ENCODE measurements around the gene HDAC7. TPM values are rescaled to one million over a fixed set of nuclear protein-coding genes. Genes with fewer than 3 reads are reported as not detected.

The HDAC7 gene
- total and polyA plus RNA-seq, 2 experiments from 2014 or later: 41.3 to 60.1 TPM

DNA sequence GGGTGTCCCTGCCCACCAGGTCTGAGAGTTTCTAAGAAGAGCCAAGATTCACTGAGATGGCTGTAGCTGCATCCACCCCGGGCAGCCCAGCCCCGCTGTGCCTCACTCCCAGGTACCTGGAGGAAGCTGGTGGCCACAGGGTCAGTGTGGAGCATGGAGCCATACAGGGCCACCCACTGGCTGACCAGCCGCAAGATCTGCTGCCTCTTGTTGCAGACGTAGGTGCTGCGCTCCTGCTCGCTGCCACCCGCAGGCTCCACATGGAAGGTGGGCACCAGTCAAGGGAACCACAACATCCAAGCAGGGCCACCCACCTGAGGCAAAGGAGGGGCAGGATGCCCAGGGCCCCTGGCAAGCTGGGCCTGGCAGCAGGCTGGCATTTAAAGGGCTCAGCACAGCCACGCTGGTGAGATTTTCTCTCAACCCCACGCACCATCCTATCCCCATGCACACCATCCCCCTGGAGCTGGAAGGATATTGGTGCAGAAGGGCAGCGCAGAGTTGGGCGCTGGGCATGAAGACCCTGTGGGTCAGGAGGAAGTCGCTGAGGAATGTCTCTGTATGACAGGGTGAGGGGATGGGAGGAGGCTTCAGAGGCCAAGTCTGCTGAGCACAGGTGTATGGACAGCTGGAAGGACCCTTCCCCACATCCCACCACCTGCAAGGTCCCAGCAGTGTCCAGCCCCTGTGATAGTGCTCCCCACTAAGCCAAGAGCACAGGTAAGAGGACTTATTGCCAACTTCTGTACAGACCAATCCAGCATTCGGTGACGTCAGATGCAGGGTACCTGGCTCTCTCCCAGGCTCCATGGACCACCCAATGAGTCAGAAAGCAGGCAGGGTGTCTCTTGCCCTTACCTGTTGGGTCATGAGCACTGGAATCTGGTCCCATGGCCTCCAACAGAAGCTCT is 71.9 kb downstream of the HDAC7 start:
- Histone ChIP-seq H3F3A (replicated peaks; ENCODE audit: low read depth) (no peaks in the 10 kb centered on the region), H3K79me2 (replicated peaks; ENCODE audit: insufficient read depth) (no peaks in the 10 kb centered on the region), H3K36me3 (ENCODE audit: insufficient read depth) (no peaks in the 10 kb centered on the region), H4K20me1 (replicated peaks; ENCODE audit: insufficient read depth) (no peaks in the 10 kb centered on the region), H3K4me1 (ENCODE audit: insufficient read depth) (peaks cover 5% of the 10 kb centered on the region; the same call in 1 of the 2 replicates), H3K27me3 (ENCODE audit: insufficient read depth) (no peaks in the 10 kb centered on the region), H2AFZ (no peak overlapping the region), H3K27ac (ENCODE audit: low read depth) (no peak overlapping the region), H3K9me2 (ENCODE audit: insufficient read depth) (no peaks in the 10 kb centered on the region), H3K4me3 (no peak overlapping the region), H3K4me2 (no peak overlapping the region)
- Mint-ChIP-seq H3K27ac (no peak overlapping the region), H3K9me3 (no peaks in the 10 kb centered on the region; the same call in 2 of the 3 replicates), H3K27me3 (ENCODE audit: insufficient read depth, low read depth, poor library complexity) (peaks cover 29% of the 10 kb centered on the region), H3K4me1 (peaks cover 47% of the 10 kb centered on the region), H3K36me3 (ENCODE audit: low read depth) (peaks cover 4% of the 10 kb centered on the region; the same call in 1 of the 3 replicates), H3K4me3 (no peak overlapping the region)
- no peak for ATAC-seq
- DNase-seq (ENCODE audit: low spot score): no peak
- TF ChIP-seq POLR2AphosphoS5 (IDR thresholded peaks at IDR 0.05; ENCODE audit: low read depth): no peak
- TF ChIP-seq, protein P1, sequence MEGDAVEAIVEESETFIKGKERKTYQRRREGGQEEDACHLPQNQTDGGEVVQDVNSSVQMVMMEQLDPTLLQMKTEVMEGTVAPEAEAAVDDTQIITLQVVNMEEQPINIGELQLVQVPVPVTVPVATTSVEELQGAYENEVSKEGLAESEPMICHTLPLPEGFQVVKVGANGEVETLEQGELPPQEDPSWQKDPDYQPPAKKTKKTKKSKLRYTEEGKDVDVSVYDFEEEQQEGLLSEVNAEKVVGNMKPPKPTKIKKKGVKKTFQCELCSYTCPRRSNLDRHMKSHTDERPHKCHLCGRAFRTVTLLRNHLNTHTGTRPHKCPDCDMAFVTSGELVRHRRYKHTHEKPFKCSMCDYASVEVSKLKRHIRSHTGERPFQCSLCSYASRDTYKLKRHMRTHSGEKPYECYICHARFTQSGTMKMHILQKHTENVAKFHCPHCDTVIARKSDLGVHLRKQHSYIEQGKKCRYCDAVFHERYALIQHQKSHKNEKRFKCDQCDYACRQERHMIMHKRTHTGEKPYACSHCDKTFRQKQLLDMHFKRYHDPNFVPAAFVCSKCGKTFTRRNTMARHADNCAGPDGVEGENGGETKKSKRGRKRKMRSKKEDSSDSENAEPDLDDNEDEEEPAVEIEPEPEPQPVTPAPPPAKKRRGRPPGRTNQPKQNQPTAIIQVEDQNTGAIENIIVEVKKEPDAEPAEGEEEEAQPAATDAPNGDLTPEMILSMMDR (conservative IDR thresholded peaks at IDR 0.05; ENCODE audit: low read depth in 2 of 2): no peak
- no peak for TF ChIP-seq EZH2phosphoT487 (IDR thresholded peaks at IDR 0.05; ENCODE audit: unreplicated experiment)
- no peak for TF ChIP-seq STAT1 (IDR thresholded peaks at IDR 0.05; ENCODE audit: unreplicated experiment)
- no peak for TF ChIP-seq ZNF114 (CRISPR knock-in tag; IDR thresholded peaks at IDR 0.05)
- TF ChIP-seq, protein P2, sequence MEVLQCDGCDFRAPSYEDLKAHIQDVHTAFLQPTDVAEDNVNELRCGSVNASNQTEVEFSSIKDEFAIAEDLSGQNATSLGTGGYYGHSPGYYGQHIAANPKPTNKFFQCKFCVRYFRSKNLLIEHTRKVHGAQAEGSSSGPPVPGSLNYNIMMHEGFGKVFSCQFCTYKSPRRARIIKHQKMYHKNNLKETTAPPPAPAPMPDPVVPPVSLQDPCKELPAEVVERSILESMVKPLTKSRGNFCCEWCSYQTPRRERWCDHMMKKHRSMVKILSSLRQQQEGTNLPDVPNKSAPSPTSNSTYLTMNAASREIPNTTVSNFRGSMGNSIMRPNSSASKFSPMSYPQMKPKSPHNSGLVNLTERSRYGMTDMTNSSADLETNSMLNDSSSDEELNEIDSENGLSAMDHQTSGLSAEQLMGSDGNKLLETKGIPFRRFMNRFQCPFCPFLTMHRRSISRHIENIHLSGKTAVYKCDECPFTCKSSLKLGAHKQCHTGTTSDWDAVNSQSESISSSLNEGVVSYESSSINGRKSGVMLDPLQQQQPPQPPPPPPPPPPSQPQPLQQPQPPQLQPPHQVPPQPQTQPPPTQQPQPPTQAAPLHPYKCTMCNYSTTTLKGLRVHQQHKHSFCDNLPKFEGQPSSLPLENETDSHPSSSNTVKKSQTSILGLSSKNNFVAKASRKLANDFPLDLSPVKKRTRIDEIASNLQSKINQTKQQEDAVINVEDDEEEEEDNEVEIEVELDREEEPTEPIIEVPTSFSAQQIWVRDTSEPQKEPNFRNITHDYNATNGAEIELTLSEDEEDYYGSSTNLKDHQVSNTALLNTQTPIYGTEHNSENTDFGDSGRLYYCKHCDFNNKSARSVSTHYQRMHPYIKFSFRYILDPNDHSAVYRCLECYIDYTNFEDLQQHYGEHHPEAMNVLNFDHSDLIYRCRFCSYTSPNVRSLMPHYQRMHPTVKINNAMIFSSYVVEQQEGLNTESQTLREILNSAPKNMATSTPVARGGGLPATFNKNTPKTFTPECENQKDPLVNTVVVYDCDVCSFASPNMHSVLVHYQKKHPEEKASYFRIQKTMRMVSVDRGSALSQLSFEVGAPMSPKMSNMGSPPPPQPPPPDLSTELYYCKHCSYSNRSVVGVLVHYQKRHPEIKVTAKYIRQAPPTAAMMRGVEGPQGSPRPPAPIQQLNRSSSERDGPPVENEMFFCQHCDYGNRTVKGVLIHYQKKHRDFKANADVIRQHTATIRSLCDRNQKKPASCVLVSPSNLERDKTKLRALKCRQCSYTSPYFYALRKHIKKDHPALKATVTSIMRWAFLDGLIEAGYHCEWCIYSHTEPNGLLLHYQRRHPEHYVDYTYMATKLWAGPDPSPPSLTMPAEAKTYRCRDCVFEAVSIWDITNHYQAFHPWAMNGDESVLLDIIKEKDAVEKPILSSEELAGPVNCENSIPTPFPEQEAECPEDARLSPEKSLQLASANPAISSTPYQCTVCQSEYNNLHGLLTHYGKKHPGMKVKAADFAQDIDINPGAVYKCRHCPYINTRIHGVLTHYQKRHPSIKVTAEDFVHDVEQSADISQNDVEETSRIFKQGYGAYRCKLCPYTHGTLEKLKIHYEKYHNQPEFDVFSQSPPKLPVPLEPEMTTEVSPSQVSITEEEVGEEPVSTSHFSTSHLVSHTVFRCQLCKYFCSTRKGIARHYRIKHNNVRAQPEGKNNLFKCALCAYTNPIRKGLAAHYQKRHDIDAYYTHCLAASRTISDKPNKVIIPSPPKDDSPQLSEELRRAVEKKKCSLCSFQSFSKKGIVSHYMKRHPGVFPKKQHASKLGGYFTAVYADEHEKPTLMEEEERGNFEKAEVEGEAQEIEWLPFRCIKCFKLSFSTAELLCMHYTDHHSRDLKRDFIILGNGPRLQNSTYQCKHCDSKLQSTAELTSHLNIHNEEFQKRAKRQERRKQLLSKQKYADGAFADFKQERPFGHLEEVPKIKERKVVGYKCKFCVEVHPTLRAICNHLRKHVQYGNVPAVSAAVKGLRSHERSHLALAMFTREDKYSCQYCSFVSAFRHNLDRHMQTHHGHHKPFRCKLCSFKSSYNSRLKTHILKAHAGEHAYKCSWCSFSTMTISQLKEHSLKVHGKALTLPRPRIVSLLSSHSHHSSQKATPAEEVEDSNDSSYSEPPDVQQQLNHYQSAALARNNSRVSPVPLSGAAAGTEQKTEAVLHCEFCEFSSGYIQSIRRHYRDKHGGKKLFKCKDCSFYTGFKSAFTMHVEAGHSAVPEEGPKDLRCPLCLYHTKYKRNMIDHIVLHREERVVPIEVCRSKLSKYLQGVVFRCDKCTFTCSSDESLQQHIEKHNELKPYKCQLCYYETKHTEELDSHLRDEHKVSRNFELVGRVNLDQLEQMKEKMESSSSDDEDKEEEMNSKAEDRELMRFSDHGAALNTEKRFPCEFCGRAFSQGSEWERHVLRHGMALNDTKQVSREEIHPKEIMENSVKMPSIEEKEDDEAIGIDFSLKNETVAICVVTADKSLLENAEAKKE (CRISPR knock-in tag; IDR thresholded peaks at IDR 0.05): no peak
- no peak for TF ChIP-seq JUNB (IDR thresholded peaks at IDR 0.05; ENCODE audit: unreplicated experiment)
- TF ChIP-seq, protein P3, sequence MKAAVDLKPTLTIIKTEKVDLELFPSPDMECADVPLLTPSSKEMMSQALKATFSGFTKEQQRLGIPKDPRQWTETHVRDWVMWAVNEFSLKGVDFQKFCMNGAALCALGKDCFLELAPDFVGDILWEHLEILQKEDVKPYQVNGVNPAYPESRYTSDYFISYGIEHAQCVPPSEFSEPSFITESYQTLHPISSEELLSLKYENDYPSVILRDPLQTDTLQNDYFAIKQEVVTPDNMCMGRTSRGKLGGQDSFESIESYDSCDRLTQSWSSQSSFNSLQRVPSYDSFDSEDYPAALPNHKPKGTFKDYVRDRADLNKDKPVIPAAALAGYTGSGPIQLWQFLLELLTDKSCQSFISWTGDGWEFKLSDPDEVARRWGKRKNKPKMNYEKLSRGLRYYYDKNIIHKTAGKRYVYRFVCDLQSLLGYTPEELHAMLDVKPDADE (IDR thresholded peaks at IDR 0.05): no peak
- TF ChIP-seq ZNF331 (CRISPR knock-in tag; IDR thresholded peaks at IDR 0.05; ENCODE audit: low read depth): no peak
- TF ChIP-seq, protein P4, sequence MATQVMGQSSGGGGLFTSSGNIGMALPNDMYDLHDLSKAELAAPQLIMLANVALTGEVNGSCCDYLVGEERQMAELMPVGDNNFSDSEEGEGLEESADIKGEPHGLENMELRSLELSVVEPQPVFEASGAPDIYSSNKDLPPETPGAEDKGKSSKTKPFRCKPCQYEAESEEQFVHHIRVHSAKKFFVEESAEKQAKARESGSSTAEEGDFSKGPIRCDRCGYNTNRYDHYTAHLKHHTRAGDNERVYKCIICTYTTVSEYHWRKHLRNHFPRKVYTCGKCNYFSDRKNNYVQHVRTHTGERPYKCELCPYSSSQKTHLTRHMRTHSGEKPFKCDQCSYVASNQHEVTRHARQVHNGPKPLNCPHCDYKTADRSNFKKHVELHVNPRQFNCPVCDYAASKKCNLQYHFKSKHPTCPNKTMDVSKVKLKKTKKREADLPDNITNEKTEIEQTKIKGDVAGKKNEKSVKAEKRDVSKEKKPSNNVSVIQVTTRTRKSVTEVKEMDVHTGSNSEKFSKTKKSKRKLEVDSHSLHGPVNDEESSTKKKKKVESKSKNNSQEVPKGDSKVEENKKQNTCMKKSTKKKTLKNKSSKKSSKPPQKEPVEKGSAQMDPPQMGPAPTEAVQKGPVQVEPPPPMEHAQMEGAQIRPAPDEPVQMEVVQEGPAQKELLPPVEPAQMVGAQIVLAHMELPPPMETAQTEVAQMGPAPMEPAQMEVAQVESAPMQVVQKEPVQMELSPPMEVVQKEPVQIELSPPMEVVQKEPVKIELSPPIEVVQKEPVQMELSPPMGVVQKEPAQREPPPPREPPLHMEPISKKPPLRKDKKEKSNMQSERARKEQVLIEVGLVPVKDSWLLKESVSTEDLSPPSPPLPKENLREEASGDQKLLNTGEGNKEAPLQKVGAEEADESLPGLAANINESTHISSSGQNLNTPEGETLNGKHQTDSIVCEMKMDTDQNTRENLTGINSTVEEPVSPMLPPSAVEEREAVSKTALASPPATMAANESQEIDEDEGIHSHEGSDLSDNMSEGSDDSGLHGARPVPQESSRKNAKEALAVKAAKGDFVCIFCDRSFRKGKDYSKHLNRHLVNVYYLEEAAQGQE (IDR thresholded peaks at IDR 0.05; ENCODE audit: unreplicated experiment): no peak
- no peak for TF ChIP-seq EZH2 (IDR thresholded peaks at IDR 0.05; ENCODE audit: low read depth, unreplicated experiment)
- no peak for TF ChIP-seq CREB1 (CRISPR knock-in tag; IDR thresholded peaks at IDR 0.05; ENCODE audit: low read depth)
- no peak for TF ChIP-seq NANOG (IDR thresholded peaks at IDR 0.05; ENCODE audit: borderline replicate concordance)

All from GM23338 (cell line).